HG02763 (cell line): ENCODE data around the gene ZNRD2.

Experiments
- ATAC-seq: cut with Tn5 transposase; IDR thresholded peaks from one replicate; pipeline ENCODE4 v1.9.1; 2021; ENCODE audit warnings: mild to moderate bottlenecking, moderate library complexity; ENCODE audit not compliant: unreplicated experiment

Gene ZNRD2

DNA sequence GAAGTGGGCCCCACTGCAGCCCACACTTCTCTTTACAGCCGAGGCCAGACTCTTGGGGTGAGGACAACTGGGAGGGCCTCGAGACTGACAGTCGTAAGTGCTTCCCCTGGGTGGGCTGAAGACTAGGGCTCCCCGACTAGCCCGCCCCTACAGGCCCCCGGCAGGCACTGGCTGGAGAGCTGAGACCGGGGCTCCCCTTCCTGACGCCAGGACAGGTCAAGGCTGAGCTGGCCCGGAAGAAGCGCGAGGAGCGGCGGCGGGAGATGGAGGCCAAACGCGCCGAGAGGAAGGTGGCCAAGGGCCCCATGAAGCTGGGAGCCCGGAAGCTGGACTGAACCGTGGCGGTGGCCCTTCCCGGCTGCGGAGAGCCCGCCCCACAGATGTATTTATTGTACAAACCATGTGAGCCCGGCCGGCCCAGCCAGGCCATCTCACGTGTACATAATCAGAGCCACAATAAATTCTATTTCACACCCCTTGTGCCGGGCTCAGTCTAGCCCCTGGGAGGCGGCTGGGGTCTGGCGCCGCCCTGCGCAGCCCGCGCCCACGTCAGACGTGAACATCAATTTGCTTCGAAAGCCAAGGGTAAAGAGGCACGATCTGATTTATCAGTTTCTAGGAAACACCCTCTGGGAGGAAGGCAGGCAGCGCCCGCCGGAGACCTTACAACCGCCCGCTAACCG is 31.9 kb upstream of the ZNRD2 start:
- no peak for ATAC-seq

DNA sequence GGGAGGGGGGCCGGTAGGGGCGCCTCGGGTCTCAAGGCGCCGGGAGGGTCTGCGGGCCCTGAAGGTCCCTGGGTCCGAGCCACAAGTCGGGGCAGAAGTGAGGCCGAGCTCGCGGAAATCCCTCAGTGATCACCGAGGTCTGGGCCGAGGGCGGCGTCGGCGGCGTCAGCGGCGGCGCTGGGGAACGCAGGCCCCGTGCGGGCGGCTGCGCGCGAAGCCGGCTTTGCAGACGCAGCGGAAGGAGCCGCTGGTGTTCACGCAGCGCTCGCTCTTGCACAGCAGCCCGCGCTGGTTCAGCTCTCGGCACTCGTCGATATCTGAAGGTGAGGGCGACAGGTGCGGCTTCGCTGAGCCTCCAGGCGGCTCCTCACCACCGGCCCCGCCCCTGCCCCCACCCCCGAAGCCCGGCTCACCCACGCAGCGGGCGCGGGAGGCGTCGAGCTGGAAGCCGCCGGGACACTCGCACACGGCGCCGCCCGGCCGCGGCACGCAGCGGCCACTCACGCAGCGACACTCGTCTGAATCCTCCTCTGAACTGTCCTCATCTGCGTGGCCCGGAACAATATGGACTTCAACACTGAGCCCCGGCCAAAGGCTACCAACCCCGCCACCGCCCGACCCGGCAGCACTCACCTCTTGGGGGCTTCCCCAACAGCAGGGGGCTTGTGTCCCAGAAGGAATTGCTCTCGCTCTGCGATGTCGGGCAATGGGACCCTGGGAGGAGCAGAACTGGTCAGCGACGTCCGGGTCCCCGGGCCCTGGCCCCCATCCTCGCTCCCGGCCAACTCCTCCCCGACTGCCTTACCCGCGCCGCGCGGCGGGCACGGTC is 31.1 kb upstream of the ZNRD2 start:
- no peak for ATAC-seq

GRCh38 chr11:65539744-65540289 is 30.5 kb upstream of the ZNRD2 start:
- ATAC-seq: peak; percentile 48

DNA sequence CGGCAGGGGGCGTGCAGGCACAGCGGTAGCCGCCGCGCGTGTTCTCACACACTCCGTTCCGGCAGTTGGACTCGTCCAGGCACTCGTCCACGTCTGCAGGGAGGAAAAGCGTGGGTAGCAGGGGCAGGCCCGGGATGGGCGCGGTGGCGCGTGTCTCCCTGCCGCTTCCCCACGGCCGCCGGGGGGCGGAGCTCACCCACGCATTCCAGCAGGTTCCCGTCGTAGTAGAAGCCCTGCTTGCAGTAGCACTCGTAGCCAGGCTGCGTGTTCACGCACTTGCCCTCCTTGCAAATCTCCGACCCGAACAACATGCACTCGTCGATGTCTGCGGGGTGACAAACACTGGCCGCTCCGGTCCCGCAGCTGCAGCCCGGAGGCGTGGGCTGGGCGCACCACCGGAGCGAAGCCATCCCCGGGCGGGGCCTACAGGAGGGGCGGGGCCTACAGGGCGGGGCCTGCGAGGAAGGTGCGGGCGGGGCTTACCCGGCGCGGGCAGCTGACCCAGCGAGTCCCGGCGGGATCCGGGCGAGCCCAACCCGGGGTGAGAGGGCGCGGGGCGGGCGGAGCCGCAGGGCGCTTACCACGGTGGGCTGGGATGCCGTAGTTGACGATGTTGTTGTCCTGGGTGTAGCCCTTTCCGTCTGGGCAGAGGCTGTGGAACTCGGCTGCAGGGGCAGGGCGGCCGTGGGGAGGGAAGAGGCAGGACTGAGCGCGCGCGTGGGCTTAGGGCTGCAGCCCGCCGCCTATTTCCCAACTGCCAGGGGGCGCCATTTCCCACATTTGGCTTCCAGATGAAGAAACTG is 29.8 kb upstream of the ZNRD2 start:
- peak; percentile 62 for ATAC-seq

DNA sequence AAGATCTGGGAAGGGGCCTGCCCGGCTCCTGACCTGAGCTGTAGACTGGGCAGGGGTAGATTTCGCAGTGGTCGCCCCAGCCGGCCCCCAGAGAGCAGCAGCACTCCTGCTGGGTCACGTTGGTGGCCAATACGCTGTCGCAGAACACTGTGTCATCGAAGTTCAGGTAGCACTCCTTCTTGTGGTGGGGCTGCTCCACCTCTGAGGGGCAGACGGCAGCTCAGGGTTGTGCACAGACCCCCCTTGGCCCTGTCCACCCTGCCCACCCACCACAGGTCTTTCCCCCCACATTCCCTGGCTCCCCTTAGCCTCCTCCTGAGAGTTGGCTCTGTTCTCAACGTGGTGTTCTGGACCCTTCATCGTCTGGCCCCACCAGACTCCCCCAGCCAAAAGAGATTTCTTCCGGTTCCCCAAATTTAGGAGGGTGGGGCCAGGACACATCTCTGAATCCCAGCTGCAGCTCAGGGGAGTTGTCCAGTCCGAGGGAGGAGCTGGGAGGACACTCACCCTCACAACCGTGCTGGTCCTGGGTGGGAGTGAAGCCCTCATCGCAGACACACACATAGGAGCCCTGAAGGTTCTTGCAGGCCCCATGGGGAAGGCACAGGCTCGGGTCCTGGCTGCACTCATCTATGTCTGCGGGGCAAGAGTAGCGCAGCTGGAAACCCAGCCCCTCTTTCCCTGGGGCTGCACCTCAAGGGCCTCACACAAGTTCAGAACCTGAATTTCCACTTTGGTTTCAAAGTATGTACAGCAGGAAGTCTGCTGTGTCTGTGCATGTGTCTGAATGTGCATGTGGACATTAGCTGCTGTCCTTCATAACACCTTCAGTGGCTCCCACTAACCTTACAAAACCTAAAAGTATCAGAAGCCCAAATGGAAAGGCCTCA is 28.9 kb upstream of the ZNRD2 start:
- no peak for ATAC-seq

DNA sequence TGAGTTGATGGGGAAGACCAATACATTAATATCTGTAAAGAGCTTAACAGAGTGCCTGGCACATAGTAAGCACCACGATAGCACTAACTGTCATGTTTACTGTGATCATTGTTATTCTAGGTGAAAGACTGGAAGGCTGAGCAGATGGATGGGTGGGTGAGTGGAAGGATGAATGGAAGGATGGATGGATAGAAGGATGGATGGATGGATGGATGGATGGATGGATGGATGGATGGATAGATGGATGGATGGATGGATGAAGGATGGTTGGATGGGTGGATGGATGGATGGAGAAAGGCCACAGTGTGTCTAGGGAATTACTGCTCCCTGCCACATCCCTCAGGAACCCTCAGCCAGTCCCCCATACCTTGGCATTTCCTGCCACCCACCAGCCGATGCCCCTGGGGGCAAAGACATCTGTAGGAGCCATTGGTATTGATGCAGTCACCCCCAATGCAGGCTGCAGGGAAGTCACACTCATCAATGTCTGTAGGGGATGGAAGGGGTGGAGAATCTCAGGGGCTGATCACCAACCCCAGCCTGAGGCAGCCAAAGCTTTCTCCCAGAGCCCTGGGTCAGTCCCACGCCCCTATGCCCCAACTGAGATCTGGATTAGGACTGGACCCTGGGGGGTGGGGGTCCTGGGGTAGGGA is 27.4 kb upstream of the ZNRD2 start:
- ATAC-seq: no peak

- no peak for ATAC-seq
Observed at GRCh38 chr11:65545853-65546216, 24.4 kb upstream of the ZNRD2 start.

GRCh38 chr11:65546217-65546958 is 23.9 kb upstream of the ZNRD2 start:
- peak; percentile 69 for ATAC-seq

GRCh38 chr11:65547446-65548125 is 22.7 kb upstream of the ZNRD2 start:
- no peak for ATAC-seq

DNA sequence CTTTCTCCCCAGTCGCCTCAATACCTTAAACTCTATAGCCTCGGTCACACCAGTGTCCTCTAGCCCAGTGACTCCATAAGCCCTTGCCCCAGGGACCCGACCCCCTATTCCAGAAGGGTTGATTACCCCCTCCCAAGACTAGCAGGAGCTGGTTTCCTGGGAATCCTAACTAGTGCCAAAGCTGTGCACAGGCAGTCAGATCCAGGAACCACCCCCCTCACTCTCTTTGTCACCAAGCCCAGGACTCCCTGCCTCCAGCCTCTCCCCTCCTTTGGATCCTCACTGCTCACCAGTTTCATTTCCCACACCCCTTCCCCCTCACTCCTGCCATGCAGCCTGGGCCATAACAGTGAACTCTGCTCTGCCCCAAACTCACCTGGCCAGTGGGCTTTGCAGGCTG is 21.9 kb upstream of the ZNRD2 start:
- no peak for ATAC-seq

DNA sequence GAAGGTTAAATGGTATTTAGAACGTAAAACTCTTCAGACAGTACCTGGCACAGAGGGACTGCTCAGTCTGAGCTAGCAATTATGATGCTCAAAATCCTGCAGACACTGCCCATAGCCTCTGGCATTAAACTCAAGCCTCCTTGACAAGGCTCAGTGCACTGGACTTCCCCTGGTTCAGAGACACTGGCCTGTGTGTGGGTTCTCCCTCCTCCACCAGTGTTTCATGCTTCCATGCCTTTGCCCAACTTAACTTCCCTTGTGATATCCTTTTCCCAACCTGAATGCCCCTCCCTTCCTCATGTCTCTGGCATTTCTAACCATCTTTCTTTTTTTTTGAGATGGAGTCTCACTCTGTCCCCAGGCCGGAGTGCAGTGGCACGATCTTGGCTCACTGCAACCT is 21.2 kb upstream of the ZNRD2 start:
- no peak for ATAC-seq

DNA sequence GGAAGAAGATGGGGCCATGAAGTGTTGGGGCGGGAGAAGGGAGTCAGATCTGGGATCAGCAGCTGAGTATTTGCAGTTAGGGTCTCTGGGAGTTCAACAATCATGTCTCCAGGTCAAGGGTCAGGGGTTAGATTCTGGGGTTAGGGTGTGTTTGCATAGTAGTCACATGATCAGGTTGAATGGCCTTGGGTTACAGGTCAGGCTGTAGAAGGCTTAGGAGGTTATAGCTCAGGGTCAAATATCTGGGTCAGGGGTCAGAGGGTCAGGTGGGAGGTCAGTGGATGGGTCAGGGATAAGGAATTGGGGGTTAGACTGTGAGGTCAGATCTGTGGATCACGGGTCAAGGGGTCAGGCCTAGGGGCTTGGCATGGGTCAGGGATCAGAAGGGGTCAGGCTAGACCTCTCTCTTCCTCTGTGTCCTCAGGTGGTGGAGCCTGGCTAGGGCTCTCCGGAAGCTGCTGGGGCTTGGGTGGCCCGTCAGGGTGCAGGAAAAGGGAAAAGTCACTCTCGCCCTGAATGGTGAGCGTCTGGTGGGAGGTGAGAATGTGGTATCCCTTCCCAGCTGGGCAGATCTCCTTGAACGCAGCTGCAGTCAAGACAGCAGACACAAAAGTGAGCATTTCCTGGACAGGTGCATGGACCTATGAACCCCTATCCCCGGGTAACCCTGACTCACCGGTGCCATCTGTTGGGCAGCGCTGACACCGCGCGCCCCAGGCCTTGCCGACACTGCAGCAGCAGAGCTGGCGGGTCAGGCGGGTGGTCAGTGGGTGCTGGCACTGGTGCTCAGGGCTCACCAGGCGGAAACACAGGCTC is 18.5 kb upstream of the ZNRD2 start:
- no peak for ATAC-seq

- ATAC-seq: no peak
Observed at GRCh38 chr11:65552388-65552951, 17.8 kb upstream of the ZNRD2 start.

DNA sequence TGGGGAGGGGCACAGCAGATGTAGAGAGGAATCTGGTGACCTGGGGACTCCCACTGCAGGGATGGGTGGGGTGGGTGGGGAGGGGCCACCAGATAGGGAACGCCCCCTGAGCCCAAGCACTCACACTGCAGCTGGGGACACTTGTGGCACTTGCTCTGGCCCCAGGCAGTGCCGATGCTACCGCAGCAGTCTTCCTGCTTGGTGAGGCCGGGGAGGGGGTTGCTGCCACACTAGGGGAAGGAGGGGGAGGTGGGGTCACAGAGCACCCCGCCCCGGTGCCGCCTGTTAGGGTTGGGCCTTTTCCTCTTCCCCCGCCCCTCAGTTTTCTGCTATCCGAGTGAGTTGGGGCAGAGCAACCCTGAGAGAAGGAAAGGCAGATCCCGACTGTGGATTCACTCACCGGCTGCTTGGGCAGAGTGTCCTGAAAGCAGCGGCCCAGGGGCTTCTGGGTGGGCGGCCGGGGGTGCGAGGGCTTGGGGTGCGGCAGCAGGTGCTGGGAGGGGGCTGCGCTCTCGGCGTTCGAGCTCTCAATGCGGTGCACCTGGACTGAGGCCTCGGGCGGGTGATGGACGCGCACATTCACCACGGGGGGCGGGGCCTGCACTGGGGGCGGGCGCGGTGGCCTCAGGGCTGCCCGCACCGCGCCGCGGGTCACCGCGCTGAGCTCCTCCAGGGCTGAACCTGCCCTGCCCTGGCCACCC is 16.8 kb upstream of the ZNRD2 start:
- no peak for ATAC-seq

DNA sequence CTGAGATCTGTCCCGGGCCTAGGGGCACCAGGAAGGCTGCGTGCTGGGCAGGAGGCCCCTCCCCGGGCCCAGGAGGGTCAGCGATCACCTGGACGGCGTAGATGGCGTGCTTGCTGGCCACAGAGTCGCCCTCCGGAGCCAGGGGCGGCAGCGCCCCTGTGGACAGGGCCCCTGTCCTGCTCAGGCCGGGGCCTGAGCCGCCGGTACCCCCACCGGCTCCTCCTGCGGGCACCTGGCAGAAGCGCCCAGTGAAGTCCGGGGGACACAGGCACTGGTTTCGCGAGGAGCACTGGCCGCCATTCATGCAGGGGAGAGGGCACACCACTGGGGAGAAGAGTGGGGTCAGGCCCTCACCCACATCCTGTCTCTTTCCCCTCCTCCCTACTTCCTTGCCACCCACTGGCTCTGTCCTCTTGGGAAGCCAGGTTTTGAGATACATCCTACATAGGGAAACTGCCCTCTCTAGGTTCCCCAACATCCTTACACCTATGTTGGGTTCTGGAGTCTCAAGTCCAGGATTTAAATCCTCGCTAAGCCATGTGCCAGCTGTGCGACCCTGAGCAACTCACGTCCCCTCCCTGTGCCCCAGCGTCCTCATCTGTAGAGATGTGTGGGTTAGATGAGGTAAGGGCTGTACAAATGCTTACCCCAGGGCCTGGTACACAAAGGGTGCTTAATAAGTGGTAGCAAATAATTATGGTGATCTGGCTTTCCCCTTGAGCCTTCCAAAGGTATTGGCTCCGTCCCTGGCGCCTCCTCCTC is 16.0 kb upstream of the ZNRD2 start:
- ATAC-seq: no peak

DNA sequence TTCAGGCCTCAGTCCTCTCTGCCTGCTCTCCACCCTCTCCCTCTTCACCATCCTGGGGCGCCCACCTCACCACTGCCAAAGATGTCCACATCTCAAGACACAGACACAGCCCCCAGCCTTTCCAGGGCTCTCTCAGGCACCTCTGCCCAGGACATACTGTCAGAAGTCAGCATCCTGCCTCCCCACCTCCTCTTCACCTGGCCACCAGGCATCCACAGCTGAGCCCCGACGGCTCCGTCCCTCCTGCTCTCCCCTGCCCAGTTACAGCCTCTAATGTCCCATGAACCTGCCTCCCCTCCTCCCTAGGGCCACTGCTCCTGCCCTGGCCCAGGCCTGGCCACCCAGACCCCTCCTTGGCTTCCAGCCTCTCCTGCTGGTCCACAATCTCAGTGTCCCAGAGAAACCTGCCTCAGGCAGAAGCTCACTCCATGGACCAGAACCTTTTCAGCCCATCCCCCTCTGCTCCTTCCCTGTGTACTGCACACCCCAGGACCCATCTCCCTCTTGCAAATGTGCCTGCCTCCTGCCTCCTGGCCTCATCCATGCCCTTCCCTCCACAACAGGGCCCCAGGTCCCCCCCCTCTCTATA is 15.3 kb upstream of the ZNRD2 start:
- ATAC-seq: no peak
